GM19397 (cell line): ENCODE measurements around the gene TSPAN18.

Experiments
- ATAC-seq: cut with Tn5 transposase; IDR thresholded peaks from one replicate; pipeline ENCODE4 v1.9.1; 2021; ENCODE audit warnings: mild to moderate bottlenecking, moderate library complexity; ENCODE audit not compliant: unreplicated experiment

Gene TSPAN18

DNA sequence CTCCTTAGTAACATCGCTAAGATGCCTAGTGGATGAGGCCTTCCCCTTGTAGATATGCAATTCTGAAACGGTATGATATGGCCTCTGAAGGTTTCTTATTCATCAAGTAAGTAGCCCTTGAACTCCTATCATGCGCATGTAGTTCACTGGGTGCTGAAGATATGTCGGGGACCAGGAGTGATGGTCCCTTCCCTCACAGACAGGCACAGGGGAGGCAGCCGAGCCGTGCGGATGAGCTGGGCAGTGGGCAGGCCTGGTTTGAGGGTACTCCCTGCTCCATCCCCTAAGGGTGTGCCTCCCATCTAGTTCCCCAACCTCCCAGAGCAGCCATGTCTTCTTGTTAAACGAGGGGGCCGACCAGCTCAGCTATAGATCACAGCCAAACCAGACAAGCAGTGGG is 183.8 kb downstream of the TSPAN18 start:
- no peak for ATAC-seq

- no peak for ATAC-seq
These were observed 184.5 kb downstream of the TSPAN18 start for GRCh38 chr11:44911029-44911814.

DNA sequence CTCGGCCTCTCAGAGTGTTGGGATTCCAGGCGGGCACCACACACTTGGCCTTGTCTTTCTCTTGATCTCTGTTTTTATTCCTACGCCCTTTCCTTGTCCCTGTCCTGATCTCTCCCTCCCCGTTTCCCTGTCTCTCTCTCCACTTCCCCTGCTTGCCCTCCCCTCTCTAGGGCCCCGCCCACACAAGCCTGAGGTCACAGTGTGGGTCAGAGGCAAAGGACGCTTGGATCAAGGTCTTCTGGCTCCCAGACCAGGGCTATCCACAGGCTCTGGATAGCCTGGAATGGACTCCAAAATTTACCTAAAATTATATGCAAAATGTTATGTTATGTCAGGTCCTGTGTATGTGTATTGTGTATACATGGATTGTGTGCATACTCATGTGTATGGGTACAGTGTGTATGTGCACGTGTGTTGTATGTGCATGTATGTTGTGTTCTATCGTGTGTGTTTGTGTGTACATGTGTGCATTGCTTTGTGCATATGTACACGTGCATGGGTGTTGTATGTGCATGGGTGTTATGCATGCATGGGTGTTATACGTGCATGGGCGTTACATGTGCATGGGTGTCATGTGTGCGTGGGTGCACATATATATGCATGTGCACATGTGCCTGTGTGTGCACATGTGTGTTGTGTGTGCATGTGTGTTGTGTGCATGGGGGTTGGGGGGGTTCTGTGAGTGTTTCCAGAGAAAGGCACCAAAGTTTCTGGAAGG is 185.7 kb downstream of the TSPAN18 start:
- no peak for ATAC-seq

DNA sequence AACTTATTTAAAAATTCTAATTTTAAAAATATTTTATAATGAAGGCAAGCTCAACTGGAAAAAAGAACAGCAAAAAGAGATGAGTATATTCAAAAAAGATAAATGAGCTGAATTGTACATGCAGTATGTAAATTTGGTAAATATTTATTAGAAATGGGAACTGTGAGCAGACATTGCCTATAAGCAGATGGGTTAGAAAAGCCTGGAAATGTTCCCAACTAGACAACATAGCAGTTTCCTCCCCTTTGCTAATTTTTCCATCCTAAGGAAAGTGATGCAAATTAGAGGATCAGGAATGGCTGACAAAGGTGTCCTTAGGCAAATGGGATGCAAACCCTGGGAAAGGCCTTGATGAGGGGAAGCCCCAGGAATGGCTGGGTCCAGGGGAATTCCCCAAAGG is 186.7 kb downstream of the TSPAN18 start:
- no peak for ATAC-seq

DNA sequence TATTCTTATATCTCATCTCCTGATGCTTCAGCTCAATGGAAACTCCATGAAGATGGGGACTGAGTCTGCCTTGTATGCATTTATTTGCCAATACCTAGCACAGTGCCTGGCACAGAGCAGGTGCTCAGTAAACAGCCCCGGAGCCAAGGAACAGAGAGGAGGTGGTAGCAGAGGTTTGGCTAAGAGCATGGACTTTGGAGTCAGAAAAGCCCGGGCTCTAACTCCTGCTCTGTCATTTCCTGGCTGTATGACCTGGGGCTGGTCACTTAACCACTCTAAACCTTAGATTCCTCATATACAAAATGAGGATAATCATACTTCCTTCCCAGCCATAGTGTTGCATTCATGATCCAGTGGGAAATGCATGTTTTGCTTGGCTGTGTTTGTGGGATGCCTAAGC is 187.3 kb downstream of the TSPAN18 start:
- ATAC-seq = no peak

- ATAC-seq = no peak
These were observed 188.2 kb downstream of the TSPAN18 start for GRCh38 chr11:44915004-44915403.

GRCh38 chr11:44915621-44916020 is 188.9 kb downstream of the TSPAN18 start:
- ATAC-seq = no peak

- ATAC-seq = no peak
These were observed 189.6 kb downstream of the TSPAN18 start for GRCh38 chr11:44916331-44916730.

GRCh38 chr11:44916801-44917385 is 190.1 kb downstream of the TSPAN18 start:
- ATAC-seq = no peak

DNA sequence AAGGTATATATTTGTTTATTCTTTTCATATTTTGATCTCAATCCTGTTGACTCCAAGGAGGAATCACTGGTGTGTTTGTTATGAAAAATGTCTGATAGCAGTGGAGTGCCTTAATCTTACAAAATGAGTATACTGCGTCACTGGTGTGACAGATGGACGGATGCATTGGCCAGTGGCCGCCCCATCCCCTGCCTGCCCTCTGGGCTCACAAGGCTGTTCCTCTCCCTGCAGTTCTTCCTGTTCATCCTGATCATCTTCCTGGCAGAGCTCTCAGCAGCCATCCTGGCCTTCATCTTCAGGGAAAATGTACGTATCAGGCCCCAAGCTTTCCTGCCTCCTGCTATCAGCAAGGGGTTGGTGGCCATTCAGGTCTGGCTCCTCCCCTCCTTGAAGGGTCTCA is 191.0 kb downstream of the TSPAN18 start:
- ATAC-seq = no peak

DNA sequence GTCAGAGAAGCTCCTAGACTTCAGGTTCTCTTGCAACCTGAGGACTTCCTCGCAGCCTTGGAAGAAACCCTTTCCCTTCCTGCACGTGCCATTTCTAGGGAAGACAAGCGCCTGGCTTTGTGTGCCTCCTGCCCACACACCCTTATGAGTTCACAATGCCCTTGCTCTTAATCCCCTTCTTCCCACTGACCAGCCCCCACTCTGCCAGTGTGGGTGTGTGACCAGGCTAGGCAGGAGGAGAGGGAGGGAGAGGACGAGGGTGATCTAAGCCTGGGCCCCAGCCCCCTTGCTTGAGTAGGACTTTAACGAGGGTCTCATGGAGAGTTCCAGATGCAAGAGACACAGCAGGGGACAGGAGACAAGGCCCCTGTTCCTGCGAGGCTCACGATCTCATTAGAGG is 193.7 kb downstream of the TSPAN18 start:
- no peak for ATAC-seq

- no peak for ATAC-seq
These were observed 196.4 kb downstream of the TSPAN18 start for GRCh38 chr11:44923115-44923514.

DNA sequence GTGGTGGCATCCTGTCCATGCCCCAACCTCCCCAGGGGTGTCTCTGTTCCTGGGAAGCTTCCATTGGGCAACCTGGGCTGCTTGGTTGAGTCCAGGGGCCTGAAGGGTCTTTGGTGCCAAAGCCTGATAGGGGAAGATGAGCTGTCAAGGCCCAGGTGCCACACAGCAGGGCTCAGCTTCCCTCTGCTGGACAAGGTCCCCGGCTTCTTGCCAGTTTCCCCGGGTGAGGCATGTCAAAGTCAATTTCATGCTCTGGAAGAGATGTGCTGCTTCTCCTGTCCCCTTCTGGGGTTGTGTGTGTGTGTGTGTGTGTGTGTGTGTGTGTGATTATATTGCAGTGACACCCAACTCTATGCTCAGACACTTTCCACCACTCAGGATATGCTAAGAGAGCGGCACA is 197.0 kb downstream of the TSPAN18 start:
- ATAC-seq = no peak

DNA sequence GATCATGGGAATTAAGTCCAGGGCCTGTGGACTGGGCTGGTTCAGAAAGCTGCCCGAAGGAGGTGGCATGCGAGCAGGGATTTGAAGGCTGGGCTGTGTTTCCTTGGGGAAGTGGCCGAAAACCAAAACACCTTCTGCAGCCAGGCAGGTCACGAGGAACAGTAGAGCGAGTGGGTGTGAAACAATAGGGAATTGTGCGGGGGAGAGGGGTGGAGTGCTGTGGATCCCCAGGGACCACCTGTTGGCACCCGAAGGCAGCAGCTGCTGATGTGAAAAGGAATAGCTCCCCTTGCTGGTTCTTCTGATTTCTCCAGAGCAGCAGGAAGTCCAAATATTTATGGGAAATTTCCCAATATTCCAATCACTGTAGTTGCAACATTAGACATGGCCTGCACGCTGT is 199.3 kb downstream of the TSPAN18 start:
- no peak for ATAC-seq

GRCh38 chr11:44927174-44927661 is 200.5 kb downstream of the TSPAN18 start:
- no peak for ATAC-seq

GRCh38 chr11:44928144-44928543 is 201.4 kb downstream of the TSPAN18 start:
- no peak for ATAC-seq

DNA sequence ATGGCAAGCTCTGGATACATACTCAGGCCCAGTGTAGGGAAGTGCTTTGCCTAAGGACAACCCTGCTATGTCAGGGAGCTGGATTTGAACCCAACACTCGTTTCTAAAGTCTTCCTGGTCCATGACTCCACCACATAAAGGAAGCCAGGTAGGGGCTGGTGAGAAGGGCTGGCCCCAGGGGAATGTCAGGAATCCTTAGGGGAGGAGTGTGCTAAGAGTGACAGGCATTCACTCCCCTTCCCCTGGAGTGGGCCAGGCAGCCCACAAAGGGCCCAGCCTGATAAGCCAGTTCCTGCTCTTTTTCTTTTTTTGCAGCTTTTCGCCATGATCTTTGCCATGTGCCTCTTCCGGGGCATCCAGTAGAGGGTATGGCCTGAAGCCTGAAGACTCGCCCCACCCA is 202.1 kb downstream of the TSPAN18 start:
- no peak for ATAC-seq

DNA sequence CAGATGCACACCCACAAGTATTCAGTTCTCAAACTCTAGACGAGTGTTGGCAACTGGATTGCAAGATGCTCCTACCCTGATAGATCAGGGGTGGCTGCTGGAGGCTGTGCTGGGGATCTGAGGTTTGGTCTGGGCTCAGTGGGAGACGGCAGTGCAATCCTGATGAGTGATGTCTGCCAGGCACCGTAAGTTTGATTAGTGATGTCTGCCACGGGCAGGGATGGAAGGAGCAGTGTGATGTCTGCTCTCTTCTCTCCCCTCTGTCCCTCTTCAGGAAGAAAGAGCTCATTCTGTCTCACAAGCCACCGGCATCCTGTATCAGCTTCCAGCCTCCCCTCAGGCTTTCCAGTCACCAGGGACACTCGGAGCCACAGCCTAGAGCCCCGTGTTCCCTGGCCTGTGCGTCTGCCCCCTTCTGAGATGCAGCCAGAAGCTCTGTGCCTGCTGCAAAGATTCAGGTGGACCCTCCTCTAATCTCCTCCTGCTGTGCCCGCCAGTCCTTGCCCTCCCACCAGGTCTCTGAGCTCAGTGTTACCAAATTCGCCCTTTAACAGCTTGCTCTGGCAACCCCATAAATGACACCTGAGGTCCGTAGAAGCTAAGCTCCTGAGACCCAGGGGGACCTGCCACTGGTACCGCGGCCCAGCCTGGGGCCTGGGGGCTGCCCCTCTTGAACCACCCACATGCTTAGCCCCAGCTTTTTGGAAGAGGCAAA is 204.0 kb downstream of the TSPAN18 start:
- ATAC-seq = no peak

DNA sequence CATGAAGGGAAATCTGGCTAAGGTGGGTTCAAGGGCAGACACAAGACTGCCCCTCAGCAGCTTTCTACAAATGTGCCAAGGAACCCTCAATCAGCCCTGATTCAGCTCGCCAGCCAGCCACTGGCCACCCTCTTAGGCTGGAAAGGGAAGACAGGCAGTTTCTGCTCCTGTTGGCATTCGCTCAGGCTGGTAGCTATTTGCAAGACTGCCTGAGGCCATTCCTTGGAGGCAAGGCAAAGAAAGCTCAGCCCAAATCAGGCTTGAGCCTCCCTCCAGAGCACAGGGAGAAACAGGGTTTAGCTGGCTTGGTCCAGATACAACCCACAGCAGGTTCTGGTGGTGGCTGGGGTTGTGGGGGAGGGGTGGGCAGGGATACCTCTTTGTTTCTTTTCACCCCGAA is 204.7 kb downstream of the TSPAN18 start:
- ATAC-seq = no peak

- no peak for ATAC-seq
These were observed 207.3 kb downstream of the TSPAN18 start for GRCh38 chr11:44934110-44934509.

DNA sequence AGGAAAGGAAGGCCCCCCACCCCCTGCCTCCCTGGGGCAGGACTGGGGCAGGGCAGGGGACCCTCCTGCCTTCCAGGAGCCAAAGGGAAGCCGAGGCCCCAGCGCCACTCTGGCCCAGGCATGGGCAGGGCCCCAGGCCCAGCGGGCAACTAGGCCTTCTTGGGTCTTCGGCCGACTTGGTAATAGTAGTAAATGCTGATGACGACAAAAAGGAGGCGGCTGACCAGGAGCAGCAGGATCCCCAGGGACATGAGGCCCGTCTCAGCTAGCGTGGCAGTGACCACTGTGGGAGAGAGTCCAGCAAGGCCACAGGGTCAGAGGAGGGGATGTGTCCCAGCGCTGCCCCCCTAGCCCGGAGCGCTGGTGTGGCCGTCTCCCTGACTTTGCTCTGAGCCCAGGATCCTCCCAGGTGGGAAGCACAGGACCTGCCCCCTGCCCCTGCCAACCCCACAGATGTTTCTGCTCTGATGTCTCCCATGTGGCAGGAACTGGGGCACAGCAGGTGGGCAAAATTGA is 208.0 kb downstream of the TSPAN18 start:
- no peak for ATAC-seq
